GM12878 (cell line): Measurements from ENCODE around the gene ZNF689. TPM values are rescaled to one million over a fixed set of nuclear protein-coding genes. Genes with fewer than 3 reads are reported as not detected.

Source experiments
- ATAC-seq: fragments of 200-7000 bp; cut with Tn5 transposase; 3 replicates; pipeline ENCODE4 v1.9.1; 2020; ENCODE audit warnings: mild to moderate bottlenecking, moderate library complexity
- BruUV-seq: library from RNA; stranded (reverse); fragments of 400-500 nt; replicated peaks from 2 replicates; lab custom pipeline; 2021; lab: Mats Ljungman, UMichigan
- CTCF ChIA-PET: fragments of 300-600 bp; sonication (Branson Sonifier 250); formaldehyde crosslinking; extraction: SDS; loops from one replicate; lab custom pipeline; 2021; ENCODE audit warnings: inconsistent platforms; lab: Yijun Ruan, JAX
- POLR2A ChIA-PET: fragments of 350-600 bp; formaldehyde crosslinking; extraction: SDS; loops from one replicate; lab custom pipeline; 2021; ENCODE audit warnings: inconsistent platforms; lab: Charles Lee
- RAD21 ChIA-PET: fragments of 300-600 bp; sonication (Branson Sonifier 250); formaldehyde crosslinking; loops from one replicate; lab custom pipeline; 2023; ENCODE audit warnings: antibody characterized with exemption; ENCODE audit not compliant: unreplicated experiment; lab: Charles Lee
- SMC1A ChIA-PET: fragments of 300-600 bp; sonication (Branson Sonifier 250); formaldehyde crosslinking; loops from one replicate; lab custom pipeline; 2023; ENCODE audit not compliant: unreplicated experiment, uncharacterized antibody; lab: Charles Lee
- DNase-seq: peaks from one replicate; pipeline ENCODE4 v3.0.0-alpha.2; 2011; ENCODE audit warnings: low read depth, low spot score
- FAIRE-seq: peaks from 3 replicates; lab custom pipeline; 2011; peaks lifted over from hg19 to GRCh38; lab: Jason Lieb, UNC
- H2AFZ ChIP-seq: 2 replicates; pipeline ENCODE4 v1.6.0; 2011; ENCODE audit warnings: low read depth, low read length, control low read depth; ENCODE audit not compliant: control insufficient read depth
- H3K27ac ChIP-seq: 2 replicates; pipeline ENCODE4 v1.5.1; 2011; ENCODE audit warnings: control low read depth; ENCODE audit not compliant: control insufficient read depth, insufficient read depth
- H3K27me3 ChIP-seq, 2 experiments: replicated peaks in 1 of 2; 2 replicates each; pipeline versions ENCODE4 v1.6.0 to v1.6.1; 2011; ENCODE audit warnings: low read length in 1 of 2; ENCODE audit not compliant: control insufficient read depth in 2 of 2, insufficient read depth in 2 of 2
- H3K36me3 ChIP-seq, 2 experiments: 2 replicates each; pipeline ENCODE4 v1.5.1; 2011; ENCODE audit warnings: low read length in 1 of 2; ENCODE audit not compliant: control insufficient read depth in 2 of 2, insufficient read depth in 2 of 2
- H3K4me1 ChIP-seq: 2 replicates; pipeline ENCODE4 v1.6.1; 2011; ENCODE audit warnings: mild to moderate bottlenecking, low read length, moderate library complexity, mixed read lengths; ENCODE audit not compliant: control insufficient read depth, insufficient read depth
- H3K4me2 ChIP-seq: 2 replicates; pipeline ENCODE4 v1.6.0; 2011; ENCODE audit warnings: control low read depth; ENCODE audit not compliant: control insufficient read depth, insufficient read depth
- H3K4me3 ChIP-seq: fragments of 200-600 bp; sonication (generic); 2 replicates; pipeline ENCODE4 v1.5.1; 2016
- H3K79me2 ChIP-seq: 2 replicates; pipeline ENCODE4 v1.6.0; 2011; ENCODE audit warnings: low read length; ENCODE audit not compliant: control insufficient read depth, insufficient read depth
- H3K9ac ChIP-seq: 2 replicates; pipeline ENCODE4 v1.8.0; 2011; ENCODE audit warnings: low read length, control low read depth, mixed read lengths; ENCODE audit not compliant: control insufficient read depth, insufficient read depth
- H3K9me3 ChIP-seq: replicated peaks from 3 replicates; pipeline ENCODE4 v1.5.1; 2011; ENCODE audit warnings: mild to moderate bottlenecking, low read length; ENCODE audit not compliant: control insufficient read depth, insufficient read depth
- H4K20me1 ChIP-seq: 2 replicates; pipeline ENCODE4 v1.6.0; 2011; ENCODE audit not compliant: control insufficient read depth, insufficient read depth
- BMI1 ChIP-seq: fragments of 450-650 bp; IDR thresholded peaks from 2 replicates; pipeline ENCODE4 v1.6.1; 2016; ENCODE audit warnings: mild to moderate bottlenecking, moderate library complexity, borderline replicate concordance
- CEBPB ChIP-seq, 2 experiments: fragments of 150-350 bp in 1 of 2; IDR thresholded peaks; 2 replicates each; pipeline ENCODE4 v1.6.1; 2012 to 2014; ENCODE audit warnings: low read depth in 2 of 2, low read length in 2 of 2, borderline replicate concordance in 1 of 2, inconsistent platforms in 1 of 2
- CHD1 ChIP-seq: IDR thresholded peaks from 2 replicates; pipeline ENCODE4 v1.6.1; 2012; ENCODE audit warnings: low read depth, low read length, improper control_type of control experiment
- CREB1 ChIP-seq: IDR thresholded peaks from 2 replicates; pipeline ENCODE4 v1.6.1; 2012; ENCODE audit warnings: low read depth, mild to moderate bottlenecking, inconsistent platforms
- CREM ChIP-seq: IDR thresholded peaks from 2 replicates; pipeline ENCODE4 v1.6.1; 2014; ENCODE audit warnings: antibody characterized with exemption, low read depth
- MLLT1 ChIP-seq: fragments of 450-650 bp; IDR thresholded peaks from 2 replicates; pipeline ENCODE4 v1.6.1; 2016; ENCODE audit warnings: mild to moderate bottlenecking
- NFYA ChIP-seq: IDR thresholded peaks from 2 replicates; pipeline ENCODE4 v1.6.1; 2011; ENCODE audit warnings: low read depth, mild to moderate bottlenecking, low read length, improper control_type of control experiment, borderline replicate concordance
- POLR2A ChIP-seq: IDR thresholded peaks from 2 replicates; pipeline ENCODE4 v1.6.1; 2011; ENCODE audit warnings: low read depth, mild to moderate bottlenecking, low read length
- POLR2AphosphoS5 ChIP-seq: IDR thresholded peaks from 2 replicates; pipeline ENCODE4 v1.6.1; 2011; ENCODE audit warnings: mild to moderate bottlenecking, low read length, inconsistent platforms
- RAD51 ChIP-seq: fragments of 450-650 bp; IDR thresholded peaks from 2 replicates; pipeline ENCODE4 v1.6.1; 2016; ENCODE audit warnings: moderate library complexity, mild to moderate bottlenecking, inconsistent platforms
- SMARCA5 ChIP-seq: fragments of 450-650 bp; IDR thresholded peaks from 2 replicates; pipeline ENCODE4 v1.6.1; 2017; ENCODE audit warnings: mild to moderate bottlenecking
- SP1 ChIP-seq: IDR thresholded peaks from one replicate; pipeline ENCODE4 v1.6.1; 2011; ENCODE audit warnings: low read depth, low read length
- TCF12 ChIP-seq: IDR thresholded peaks from 2 replicates; pipeline ENCODE4 v1.6.1; 2011; ENCODE audit warnings: low read depth, mild to moderate bottlenecking, low read length
- ZNF687 ChIP-seq: fragments of 450-650 bp; IDR thresholded peaks from 2 replicates; pipeline ENCODE4 v1.6.1; 2017; ENCODE audit warnings: mild to moderate bottlenecking, moderate library complexity
- WGBS: methylation state at CpG from one replicate; pipeline ENCODE4 v1.1.6; 2016; ENCODE audit warnings: low lambda C conversion rate; ENCODE audit not compliant: insufficient replicate concordance, insufficient coverage; ENCODE audit errors: missing lambda C conversion rate; 5-methylcytosine and 5-hydroxymethylcytosine counted together
- in situ Hi-C: fragments of 300-500 bp; cut with MboI; formaldehyde crosslinking; loops from 9 replicates; pipeline ENCODE4 v1.14.3; 2018; ENCODE audit warnings: mixed read lengths
- intact Hi-C: fragments of 100-400 bp; cut with micrococcal nuclease; formaldehyde crosslinking; loops from one replicate; pipeline ENCODE4 v1.14.2; 2022; ENCODE audit not compliant: unreplicated experiment
- polyA plus RNA-seq, 11 experiments: library from polyadenylated mRNA; depleted of rRNA in 4 of 11; unstranded in 6 of 11; stranded (reverse) in 5 of 11; fragments of >200 nt; fragmentation: Nextera tagmentation in 4 of 11; fragmentation: Illumina TruSeq in 1 of 11; extraction: Ambion mirVana in 4 of 11; extraction: Trizol in 1 of 11; gene quantifications; 1 replicate in 1 of 11; 2 replicates in 10 of 11; pipeline versions ENCODE4 v1.2.1 to v1.2.3, GENCODE V29; 2011 to 2016; ENCODE audit warnings: inconsistent platforms in 2 of 11, missing spikeins in 2 of 11, low read depth in 1 of 11
- total RNA-seq, 4 experiments: library from RNA; depleted of rRNA in 3 of 4; stranded (reverse); fragments of >200 nt in 3 of 4; fragmentation: Illumina TruSeq in 1 of 4; extraction: Trizol in 1 of 4; gene quantifications; 2 replicates each; pipeline versions ENCODE4 v1.2.1 to v1.2.3, GENCODE V29; 2013 to 2021
- TF ChIP-seq, protein P1 (sequence below): fragments of 450-650 bp; formaldehyde crosslinking; IDR thresholded peaks from 2 replicates; pipeline ENCODE4 v1.4.0; 2022; ENCODE audit warnings: mild to moderate bottlenecking, moderate library complexity

Gene ZNF689
- total and polyA plus RNA-seq, 10 of the 15 experiments (the other 5 are each of a cell fraction or from before 2014, with no cell fraction given), result 4.7 to 13.2 (median 8.5) TPM

DNA sequence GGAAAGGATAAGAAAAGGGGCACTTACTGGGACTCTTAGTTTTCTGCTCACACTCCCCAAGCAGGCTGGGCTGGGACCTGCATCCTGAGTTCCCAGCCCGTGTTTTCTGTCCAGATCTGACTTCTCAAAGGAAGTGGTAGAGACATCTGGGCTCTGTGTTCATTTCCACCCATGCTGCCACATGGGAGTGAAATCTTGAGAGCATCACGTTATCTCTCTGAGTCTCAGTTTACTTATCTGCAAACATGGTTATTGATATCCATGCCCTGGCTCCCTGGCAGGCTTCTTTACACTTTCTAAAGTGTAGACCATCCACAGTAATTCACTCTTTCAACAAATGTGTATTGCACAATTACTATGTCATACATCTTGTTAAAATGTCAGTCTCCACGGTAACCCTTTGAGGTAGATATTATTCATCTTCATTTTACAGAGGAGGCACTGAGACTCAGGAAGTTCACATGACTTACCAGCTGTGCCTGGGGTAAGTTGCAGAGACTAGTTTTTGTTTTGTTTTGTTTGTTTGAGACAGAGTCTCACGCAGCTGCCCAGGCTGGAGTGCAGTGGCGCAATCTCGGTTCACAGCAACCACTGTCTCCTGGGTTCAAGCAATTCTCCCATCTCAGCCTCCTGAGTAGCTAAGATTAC, 42.1 kb downstream of the ZNF689 start:
- H3K4me3 ChIP-seq, result no peak overlapping the region
- H3K9ac ChIP-seq, result peak overlapping the region; percentile 35
- DNase-seq, result peak; percentile 66
- H3K36me3 ChIP-seq, result no peaks in the 10 kb centered on the region; a peak in 2 of 4 replicates
- peak; percentile 97 for FAIRE-seq
- H3K9me3 ChIP-seq, result no peaks in the 10 kb centered on the region
- no peaks in the 10 kb centered on the region for H3K27me3 ChIP-seq
- intact Hi-C loops, result no loop called here
- under 1% methylated on average over 6 of the region's 6 CpGs for WGBS
- no peaks in the 10 kb centered on the region for H4K20me1 ChIP-seq
- in situ Hi-C loops, result no loop called here
- SMC1A ChIA-PET, result interaction anchor here (0.7 to 1.9 kb wide), 7 partner anchors 10 to 138 kb away, joined by 3 to 12 read pairs (median 3); partner anchors contain the start of genes DCTPP1 and ZNF764
- H3K4me2 ChIP-seq, result peak overlapping the region; percentile 89
- no TSS peak for BruUV-seq
- RAD21 ChIA-PET, result interaction anchor here (0.6 to 4.4 kb wide), 8 partner anchors 10 to 160 kb away, joined by 3 to 22 read pairs (median 3); partner anchors contain the start of genes DCTPP1, ZNF747 and ZNF764
- POLR2A ChIA-PET, result interaction anchor here (0.6 to 1.7 kb wide), 10 partner anchors 10 to 146 kb away, joined by 3 to 10 read pairs (median 4); partner anchors contain the start of genes PRR14 and ZNF764
- peak; percentile 54 for ATAC-seq
- peaks cover 11% of the 10 kb centered on the region for H3K79me2 ChIP-seq
- peaks cover 27% of the 10 kb centered on the region for H3K4me1 ChIP-seq
- H3K27ac ChIP-seq, result peak overlapping the region; percentile 78
- H2AFZ ChIP-seq, result peak overlapping the region; percentile 74
- CTCF ChIA-PET, result interaction anchor here (0.5 to 2.6 kb wide), 6 partner anchors 10 to 138 kb away, joined by 3 to 19 read pairs (median 4); partner anchors contain the start of genes DCTPP1 and ZNF764
- TF ChIP-seq CHD1 (no peak), BMI1 (peak; percentile 24; the same call in 1 of the 2 replicates), ZNF687 (peak; percentile 48; the same call in 1 of the 2 replicates), MLLT1 (0 out of 2 replicates have a peak, but pooled peaks have one; percentile 26), NFYA (no peak), CEBPB (IDR thresholded peaks at IDR 0.05; ENCODE audit: borderline replicate concordance in 1 of 2, low read depth in 2 of 2, low read length in 2 of 2) (peak in 1 of 2 experiments; percentile 76; a peak in 1 of 4 replicates), POLR2AphosphoS5 (0 out of 2 replicates have a peak, but pooled peaks have one; percentile 21), CREB1 (no peak), CREM (0 out of 2 replicates have a peak, but pooled peaks have one; percentile 9), SP1 (no peak), SMARCA5 (no peak), TCF12 (peak; percentile 60; the same call in 1 of the 2 replicates), POLR2A (peak; percentile 31; the same call in 1 of the 2 replicates), RAD51 (peak; percentile 82)
- TF ChIP-seq, protein P1, sequence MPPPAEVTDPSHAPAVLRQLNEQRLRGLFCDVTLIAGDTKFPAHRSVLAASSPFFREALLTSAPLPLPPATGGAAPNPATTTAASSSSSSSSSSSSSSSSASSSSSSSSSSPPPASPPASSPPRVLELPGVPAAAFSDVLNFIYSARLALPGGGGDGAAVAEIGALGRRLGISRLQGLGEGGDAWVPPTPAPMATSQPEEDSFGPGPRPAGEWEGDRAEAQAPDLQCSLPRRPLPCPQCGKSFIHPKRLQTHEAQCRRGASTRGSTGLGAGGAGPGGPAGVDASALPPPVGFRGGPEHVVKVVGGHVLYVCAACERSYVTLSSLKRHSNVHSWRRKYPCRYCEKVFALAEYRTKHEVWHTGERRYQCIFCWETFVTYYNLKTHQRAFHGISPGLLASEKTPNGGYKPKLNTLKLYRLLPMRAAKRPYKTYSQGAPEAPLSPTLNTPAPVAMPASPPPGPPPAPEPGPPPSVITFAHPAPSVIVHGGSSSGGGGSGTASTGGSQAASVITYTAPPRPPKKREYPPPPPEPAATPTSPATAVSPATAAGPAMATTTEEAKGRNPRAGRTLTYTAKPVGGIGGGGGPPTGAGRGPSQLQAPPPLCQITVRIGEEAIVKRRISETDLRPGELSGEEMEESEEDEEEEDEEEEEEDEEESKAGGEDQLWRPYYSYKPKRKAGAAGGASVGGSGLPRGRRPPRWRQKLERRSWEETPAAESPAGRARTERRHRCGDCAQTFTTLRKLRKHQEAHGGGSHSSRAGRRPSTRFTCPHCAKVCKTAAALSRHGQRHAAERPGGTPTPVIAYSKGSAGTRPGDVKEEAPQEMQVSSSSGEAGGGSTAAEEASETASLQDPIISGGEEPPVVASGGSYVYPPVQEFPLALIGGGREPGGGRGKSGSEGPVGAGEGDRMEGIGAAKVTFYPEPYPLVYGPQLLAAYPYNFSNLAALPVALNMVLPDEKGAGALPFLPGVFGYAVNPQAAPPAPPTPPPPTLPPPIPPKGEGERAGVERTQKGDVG, result no peak
